HG03558 (cell line): ENCODE data around the gene AMIGO2.
"Not testable (repeated sequence)": the region's sequence is repeated elsewhere in the genome, so short reads cannot be mapped to it uniquely, and the experiment has no call there.

Source experiments
- ATAC-seq: cut with Tn5 transposase; IDR thresholded peaks from one replicate; pipeline ENCODE4 v1.9.1; 2021; ENCODE audit warnings: moderate number of reproducible peaks; ENCODE audit not compliant: unreplicated experiment; ENCODE audit errors: extremely low read depth

Gene AMIGO2, protein sequence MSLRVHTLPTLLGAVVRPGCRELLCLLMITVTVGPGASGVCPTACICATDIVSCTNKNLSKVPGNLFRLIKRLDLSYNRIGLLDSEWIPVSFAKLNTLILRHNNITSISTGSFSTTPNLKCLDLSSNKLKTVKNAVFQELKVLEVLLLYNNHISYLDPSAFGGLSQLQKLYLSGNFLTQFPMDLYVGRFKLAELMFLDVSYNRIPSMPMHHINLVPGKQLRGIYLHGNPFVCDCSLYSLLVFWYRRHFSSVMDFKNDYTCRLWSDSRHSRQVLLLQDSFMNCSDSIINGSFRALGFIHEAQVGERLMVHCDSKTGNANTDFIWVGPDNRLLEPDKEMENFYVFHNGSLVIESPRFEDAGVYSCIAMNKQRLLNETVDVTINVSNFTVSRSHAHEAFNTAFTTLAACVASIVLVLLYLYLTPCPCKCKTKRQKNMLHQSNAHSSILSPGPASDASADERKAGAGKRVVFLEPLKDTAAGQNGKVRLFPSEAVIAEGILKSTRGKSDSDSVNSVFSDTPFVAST

DNA sequence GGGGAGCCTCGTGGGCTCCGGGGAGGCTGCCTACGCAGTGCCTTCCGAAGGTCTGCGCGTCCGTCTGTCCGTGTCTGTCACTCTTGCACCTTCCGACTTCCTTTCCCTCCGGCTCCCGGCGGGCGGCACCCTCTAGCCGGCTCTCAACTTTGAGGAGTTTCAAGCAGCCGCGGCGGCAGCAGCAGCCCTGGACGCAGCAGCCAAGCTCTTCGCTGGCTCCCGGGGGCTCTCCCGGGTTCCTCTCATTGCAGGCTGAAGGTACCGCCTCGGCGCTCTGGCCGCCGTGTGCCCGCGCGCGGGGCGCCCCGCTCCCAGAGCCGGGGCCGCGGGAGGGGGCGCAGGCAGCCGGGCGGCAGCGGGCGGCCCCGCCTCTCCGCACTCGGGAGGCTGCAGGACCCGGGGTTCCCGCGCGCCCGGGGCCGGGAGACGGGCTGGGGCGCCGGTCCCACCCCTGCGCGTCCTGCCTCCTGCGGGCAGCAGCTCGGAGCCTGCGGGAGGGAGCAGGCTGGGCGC lies at the start of gene AMIGO2, which contains the start of gene PCED1B:
TSS of gene AMIGO2 (minus strand) at position 492 of the 513 bp plus-strand sequence. CDS start 957 bp downstream, outside the sequence.
TSS of gene PCED1B (plus strand) at position 154 of the 513 bp plus-strand sequence. CDS start 155,443 bp downstream, outside the sequence.
- peak; percentile 66 for ATAC-seq

DNA sequence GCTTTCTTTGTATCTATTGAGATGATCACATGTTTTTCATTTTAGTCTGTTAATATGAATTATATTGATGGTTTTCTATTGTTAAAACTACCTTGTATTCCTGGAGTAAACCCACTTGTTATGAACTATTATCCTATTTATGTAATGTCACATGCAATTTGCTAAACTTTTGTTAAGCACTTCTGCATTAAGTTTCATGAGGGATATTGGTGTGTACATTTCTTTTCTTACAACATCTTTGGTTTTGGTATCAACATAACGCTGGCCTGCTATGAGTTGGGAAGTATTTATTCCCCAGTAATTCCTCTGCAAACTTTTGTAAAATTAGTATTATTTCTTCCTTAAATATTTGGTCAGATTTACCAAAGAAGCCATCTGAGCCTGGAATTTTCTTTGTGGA lies 46.5 kb upstream of the AMIGO2 start:
- ATAC-seq = no peak

DNA sequence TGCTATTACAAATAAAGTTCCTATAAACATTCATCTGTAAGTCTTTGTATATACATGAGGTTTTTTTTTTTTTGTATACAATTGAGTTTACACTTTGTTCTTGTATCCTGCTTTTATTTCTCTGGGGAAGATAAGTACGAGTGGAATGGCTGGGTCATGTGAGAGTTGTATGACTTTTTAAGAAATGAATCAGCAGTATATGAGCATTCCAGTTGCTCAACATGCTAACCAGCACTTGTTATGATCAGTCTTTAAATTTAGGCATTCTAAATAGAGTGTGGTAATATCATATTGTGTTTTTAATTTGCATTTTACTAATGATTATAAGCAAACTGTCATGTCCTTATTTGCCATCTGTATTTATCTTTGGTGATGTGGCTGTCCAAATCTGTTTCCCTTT lies 44.7 kb upstream of the AMIGO2 start:
- ATAC-seq = no peak

GRCh38 chr12:47123730-47124129 lies 44.0 kb upstream of the AMIGO2 start:
- no peak for ATAC-seq

- no peak for ATAC-seq
Observed at GRCh38 chr12:47122602-47123001, 42.8 kb upstream of the AMIGO2 start.

DNA sequence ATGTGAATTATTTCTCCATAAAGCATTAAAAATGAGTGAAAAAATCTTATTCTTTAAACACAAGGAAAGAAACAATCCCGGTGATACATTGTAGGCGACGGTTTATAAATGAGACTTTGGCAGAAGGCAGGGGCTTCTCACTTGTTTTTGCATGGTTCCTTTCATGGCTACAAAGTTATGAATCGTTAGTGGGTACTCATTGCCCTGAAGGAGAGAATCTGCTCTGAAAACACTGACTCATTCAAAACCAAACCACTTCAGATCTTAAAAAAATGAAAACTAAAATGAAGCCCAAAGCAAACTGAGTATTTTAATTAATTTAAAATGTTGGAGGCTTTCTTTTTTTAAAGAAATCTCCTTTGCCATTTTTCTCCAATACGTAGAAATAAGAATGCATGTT lies 41.4 kb upstream of the AMIGO2 start:
- ATAC-seq = no peak

GRCh38 chr12:47120736-47121135 lies 41.0 kb upstream of the AMIGO2 start:
- no peak for ATAC-seq

DNA sequence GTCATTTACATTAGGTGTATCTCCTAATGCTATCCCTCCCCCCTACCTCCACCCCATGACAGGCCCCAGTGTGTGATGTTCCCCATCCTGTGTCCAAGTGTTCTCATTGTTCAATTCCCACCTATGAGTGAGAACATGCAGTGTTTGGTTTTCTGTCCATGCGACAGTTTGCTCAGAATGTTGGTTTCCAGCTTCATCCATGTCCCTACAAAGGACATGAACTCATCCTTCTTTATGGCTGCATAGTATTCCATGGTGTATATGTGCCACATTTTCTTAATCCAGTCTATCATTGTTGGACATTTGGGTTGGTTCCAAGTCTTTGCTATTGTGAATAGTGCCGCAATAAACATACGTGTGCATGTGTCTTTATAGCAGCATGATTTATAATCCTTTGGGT lies 37.5 kb upstream of the AMIGO2 start:
- ATAC-seq = not testable (repeated sequence)

- ATAC-seq = no peak
Observed at GRCh38 chr12:47114481-47114892, 34.7 kb upstream of the AMIGO2 start.

DNA sequence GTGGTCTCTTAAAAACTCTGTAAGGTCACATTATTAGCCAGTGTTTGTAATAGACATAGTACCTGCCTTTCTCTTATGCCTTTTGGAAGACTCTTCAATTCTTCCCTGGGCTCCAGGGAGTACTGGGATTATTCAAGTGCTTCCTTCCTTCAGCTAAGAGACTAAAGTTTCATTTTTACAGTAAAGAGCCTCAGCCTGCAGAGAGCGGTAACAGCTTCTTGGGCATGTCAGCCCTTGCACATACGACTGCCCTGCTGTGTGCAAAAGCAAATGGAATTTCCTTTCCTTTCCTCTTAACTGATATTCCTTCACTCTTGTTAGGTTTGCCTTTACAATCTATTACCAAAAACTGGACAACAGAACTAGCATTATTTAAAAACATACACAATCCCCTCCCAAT lies 32.9 kb upstream of the AMIGO2 start:
- ATAC-seq = no peak

DNA sequence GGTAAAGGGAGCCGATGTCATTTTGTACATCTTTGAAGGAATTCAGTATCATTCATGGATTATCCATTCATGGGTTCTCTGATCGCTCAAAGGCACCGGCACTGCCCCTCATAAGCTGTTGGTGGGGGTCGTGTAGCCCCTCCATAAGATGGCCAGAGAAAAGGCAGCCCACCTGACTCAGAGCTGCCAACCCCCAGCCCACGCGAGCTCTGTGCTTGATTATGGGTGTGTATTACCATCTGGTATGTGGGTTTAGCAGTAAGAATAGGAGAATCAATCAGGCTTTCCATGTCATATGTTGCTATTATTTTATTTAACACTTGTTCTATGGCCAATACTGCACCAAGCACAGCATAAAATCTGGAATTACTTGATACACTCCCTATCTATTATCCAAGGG lies 32.1 kb upstream of the AMIGO2 start:
- no peak for ATAC-seq

DNA sequence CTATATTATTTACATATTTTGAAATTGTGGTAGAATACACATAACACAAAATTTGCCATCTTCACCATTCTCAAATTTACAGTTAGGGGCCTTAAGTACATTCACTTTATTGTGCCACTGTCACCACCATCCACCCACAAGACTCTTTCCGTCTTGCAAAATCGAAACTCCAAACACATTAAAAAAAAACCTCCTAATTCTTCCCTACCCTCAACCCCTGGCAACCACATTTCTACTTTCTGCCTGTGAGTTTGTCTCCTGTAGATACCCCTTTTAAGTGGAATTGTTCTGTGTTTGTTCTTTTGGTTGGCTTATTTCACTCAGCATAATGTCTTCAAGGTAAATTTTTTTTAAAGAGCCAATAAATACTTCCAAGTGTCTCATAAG lies 31.6 kb upstream of the AMIGO2 start:
- no peak for ATAC-seq

DNA sequence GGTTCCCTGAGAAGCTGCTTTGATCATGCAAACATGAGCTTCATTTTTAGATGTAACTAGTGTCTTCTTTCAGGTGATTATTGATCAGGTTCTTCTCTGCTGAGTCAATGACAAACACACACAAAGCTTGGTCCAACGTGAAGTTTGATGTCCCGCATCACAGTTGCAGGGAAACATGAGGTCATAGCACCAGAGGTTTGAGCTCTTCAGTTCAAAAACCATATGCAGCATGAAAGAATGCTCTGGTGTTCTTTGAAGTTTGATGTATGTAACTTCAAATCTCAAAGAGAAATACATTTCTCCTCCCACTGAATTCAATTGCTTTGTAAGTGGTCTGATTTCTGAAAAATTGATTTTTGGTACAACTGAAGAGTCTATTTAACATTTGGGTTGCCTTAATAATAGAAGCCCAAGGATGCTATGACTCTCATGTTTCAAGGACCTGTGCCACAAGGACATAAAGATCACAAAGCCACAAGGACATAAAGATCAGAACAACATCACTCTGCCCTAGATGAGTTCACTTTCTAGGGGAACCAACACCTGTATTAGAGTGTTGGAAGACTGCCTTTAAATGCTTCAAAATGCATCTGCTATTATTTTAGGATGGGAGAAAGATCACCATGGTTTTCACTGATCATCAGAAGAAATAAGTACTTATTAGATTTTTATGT lies 31.1 kb upstream of the AMIGO2 start:
- ATAC-seq = no peak

GRCh38 chr12:47110011-47110541 lies 30.3 kb upstream of the AMIGO2 start:
- no peak for ATAC-seq

DNA sequence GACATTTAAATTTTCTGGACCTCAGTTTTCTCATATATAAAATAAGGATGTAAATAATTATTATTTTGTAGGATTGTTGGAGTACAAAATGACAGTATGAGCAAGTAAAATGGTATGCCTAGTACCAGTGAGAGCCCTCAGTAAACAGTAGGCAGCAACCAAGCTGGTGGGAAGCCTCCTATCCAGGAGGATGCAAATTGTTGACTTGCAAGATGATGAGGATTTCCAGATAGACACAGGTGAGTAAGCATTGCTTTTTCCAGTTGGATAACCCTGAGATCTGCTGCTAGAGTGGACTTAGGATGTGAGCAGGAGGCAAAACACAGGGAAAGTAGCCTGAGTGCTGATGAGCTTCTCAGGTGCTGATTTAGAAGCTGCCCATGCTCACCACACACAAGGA lies 28.2 kb upstream of the AMIGO2 start:
- no peak for ATAC-seq

DNA sequence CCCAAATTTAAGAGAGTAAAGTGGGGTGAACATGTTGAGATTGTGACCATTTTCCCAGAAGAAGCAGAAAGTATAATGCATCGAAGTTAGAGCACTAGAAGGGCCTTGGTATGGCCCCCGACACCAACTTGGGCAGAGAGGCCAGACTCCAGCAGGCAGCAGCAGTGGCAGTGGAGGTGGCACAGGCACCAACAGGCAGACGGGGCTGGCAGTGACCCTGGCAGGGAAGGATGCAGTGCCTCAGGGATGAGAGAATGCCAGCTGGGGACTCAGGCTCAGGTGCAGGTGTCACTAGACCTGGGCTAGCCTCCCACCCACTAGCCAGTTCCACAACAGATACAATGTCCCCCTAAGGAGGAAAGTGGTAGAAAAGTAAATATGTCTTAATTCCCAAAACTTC lies 27.7 kb upstream of the AMIGO2 start:
- no peak for ATAC-seq

GRCh38 chr12:47105914-47106674 lies 26.3 kb upstream of the AMIGO2 start:
- no peak for ATAC-seq

- no peak for ATAC-seq
Observed at GRCh38 chr12:47102845-47103651, 23.3 kb upstream of the AMIGO2 start.

GRCh38 chr12:47102406-47102805 lies 22.6 kb upstream of the AMIGO2 start:
- ATAC-seq = no peak
